Right atrium auricular region (tissue), 2 donors: Measurements from ENCODE around the gene RAP1GAP. TPM values are rescaled to one million over a fixed set of nuclear protein-coding genes. Genes with fewer than 3 reads are reported as not detected.
A peak's percentile ranks its signal among the peaks of the same experiment; 100 is the strongest.
"Not testable (repeated sequence)": the region's sequence is repeated elsewhere in the genome, so short reads cannot be mapped to it uniquely, and the experiment has no call there.

ENCODE experiments used
- DNase-seq: peaks from one replicate; pipeline ENCODE4 v3.0.0-alpha.2; 2019; ENCODE audit warnings: low spot score
- H3K27ac ChIP-seq, 2 donors: fragments of 200-600 bp; sonication (generic); 1 replicate in 1 of 2; 2 replicates in 1 of 2; pipeline ENCODE4 v1.5.1; 2016 to 2019
- H3K27me3 ChIP-seq, 2 donors: fragments of 200-600 bp; sonication (generic); one replicate each; pipeline versions ENCODE4 v1.5.1 to v1.6.0; 2017 to 2019
- H3K36me3 ChIP-seq: fragments of 200-600 bp; sonication (generic); one replicate; pipeline ENCODE4 v1.5.1; 2016
- H3K4me1 ChIP-seq, 2 donors: fragments of 200-600 bp; sonication (generic); one replicate each; pipeline versions ENCODE4 v1.5.1 to v1.6.0; 2017 to 2019
- H3K4me3 ChIP-seq, 2 donors: fragments of 200-600 bp; sonication (generic); 1 replicate in 1 of 2; 2 replicates in 1 of 2; pipeline ENCODE4 v1.5.1; 2017 to 2019; ENCODE audit warnings: mild to moderate bottlenecking in 1 of 2, moderate library complexity in 1 of 2
- H3K9me3 ChIP-seq, 2 donors: fragments of 200-600 bp; sonication (generic); one replicate each; pipeline ENCODE4 v1.5.1; 2019
- CTCF ChIP-seq, 2 donors: fragments of 200-600 bp; sonication (generic); IDR thresholded peaks; one replicate each; pipeline ENCODE4 v1.5.1; 2019; ENCODE audit warnings: antibody characterized with exemption in 2 of 2
- total RNA-seq, 2 donors: library from RNA; depleted of rRNA; stranded (reverse); fragments of >200 nt; gene quantifications; one replicate each; pipeline ENCODE4 v1.1.0, GENCODE V29; 2016

Gene RAP1GAP
- total RNA-seq, 2 donors from 2014 or later: 4.0 to 8.4 TPM

- peaks cover 19% of the 10 kb centered on the region for H3K36me3 ChIP-seq
- TF ChIP-seq CTCF (IDR thresholded peaks at IDR 0.05): no peak
- no peak overlapping the region for H3K27ac ChIP-seq
- no peaks in the 10 kb centered on the region for H3K27me3 ChIP-seq
- H3K9me3 ChIP-seq: no peaks in the 10 kb centered on the region
- peaks cover 0 to 31% of the 10 kb centered on the region in 2 donors for H3K4me1 ChIP-seq
- no peak overlapping the region for H3K4me3 ChIP-seq
- DNase-seq: no peak
Observed at GRCh38 chr1:21674957-21675356, 5.8 kb upstream of the RAP1GAP start.

DNA sequence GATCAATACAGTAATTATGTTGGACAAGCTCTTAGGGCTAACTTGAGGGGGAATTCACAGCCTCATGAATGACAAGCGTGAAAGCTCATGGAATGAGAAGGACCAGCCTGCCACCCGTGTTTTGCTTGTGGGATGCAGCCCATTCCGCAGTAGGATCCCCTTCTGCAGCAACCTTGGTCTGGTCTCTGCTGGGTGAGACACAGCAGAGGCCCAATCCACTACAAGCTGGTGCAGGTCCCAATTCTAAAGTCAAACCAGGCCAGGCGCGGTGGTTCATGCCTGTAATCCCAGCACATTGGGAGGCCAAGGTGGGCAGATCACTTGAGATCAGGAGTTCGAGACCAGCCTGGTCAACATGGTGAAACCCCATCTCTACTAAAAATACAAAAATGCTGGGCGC, 4.7 kb upstream of the RAP1GAP start:
- H3K27me3 ChIP-seq, H3K4me3 ChIP-seq, H3K9me3 ChIP-seq: not testable (repeated sequence)
- DNase-seq: peak; percentile 56
- peaks cover 15% of the 10 kb centered on the region for H3K36me3 ChIP-seq
- H3K27ac ChIP-seq: peak overlapping the region in 1 of 2 donors; percentile 19
- peaks cover 0 to 42% of the 10 kb centered on the region in 2 donors for H3K4me1 ChIP-seq

- peak overlapping the region; percentile 19 to 28 for H3K27ac ChIP-seq
- H3K27me3 ChIP-seq: no peaks in the 10 kb centered on the region
- peaks cover 0 to 47% of the 10 kb centered on the region in 2 donors for H3K4me1 ChIP-seq
- no peak for TF ChIP-seq CTCF (IDR thresholded peaks at IDR 0.05)
- DNase-seq: peak; percentile 77
- H3K9me3 ChIP-seq: no peaks in the 10 kb centered on the region
- no peak overlapping the region for H3K4me3 ChIP-seq
- peaks cover 9% of the 10 kb centered on the region for H3K36me3 ChIP-seq
Observed at GRCh38 chr1:21673277-21673780, 4.2 kb upstream of the RAP1GAP start.

- H3K9me3 ChIP-seq: no peaks in the 10 kb centered on the region
- no peak overlapping the region for H3K4me3 ChIP-seq
- peak overlapping the region; percentile 19 to 28 for H3K27ac ChIP-seq
- H3K27me3 ChIP-seq: peaks cover 0 to 3% of the 10 kb centered on the region in 2 donors
- peaks cover 0 to 50% of the 10 kb centered on the region in 2 donors for H3K4me1 ChIP-seq
- no peak for DNase-seq
- no peak for TF ChIP-seq CTCF (IDR thresholded peaks at IDR 0.05)
- H3K36me3 ChIP-seq: peaks cover 3% of the 10 kb centered on the region
Observed at GRCh38 chr1:21672478-21673276, 3.5 kb upstream of the RAP1GAP start.

DNA sequence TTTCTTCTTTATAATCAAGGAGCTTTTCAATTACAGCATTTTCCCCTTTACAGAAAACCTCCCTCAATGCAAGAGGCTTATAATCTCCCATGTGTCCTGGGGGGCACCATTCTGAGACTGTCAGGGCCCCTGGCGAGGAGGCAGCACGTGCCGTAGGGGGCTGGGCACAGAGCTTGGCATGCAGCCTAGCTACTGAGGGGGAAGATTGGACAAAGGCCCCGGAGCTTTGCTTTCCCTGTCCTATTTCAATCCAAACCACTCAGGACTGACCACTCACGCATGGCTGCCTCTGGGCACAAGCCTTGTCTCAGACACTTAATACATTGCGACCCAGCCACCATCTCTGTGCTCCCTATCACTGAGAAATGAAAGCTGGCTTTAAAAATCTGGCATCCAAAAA, 2.8 kb upstream of the RAP1GAP start:
- Histone ChIP-seq H3K9me3 (no peaks in the 10 kb centered on the region), H3K4me3 (no peak overlapping the region), H3K4me1 (peaks cover 0 to 56% of the 10 kb centered on the region in 2 donors), H3K27ac (no peak overlapping the region), H3K36me3 (no peaks in the 10 kb centered on the region), H3K27me3 (peaks cover 0 to 3% of the 10 kb centered on the region in 2 donors)
- no peak for DNase-seq
- no peak for TF ChIP-seq CTCF (IDR thresholded peaks at IDR 0.05)

GRCh38 chr1:21670956-21671902, 2.1 kb upstream of the RAP1GAP start:
- H3K4me1 ChIP-seq: peaks cover 0 to 62% of the 10 kb centered on the region in 2 donors
- DNase-seq: no peak

More at GRCh38 chr1:21670956-21671902, 2.1 kb upstream of the RAP1GAP start:
- Histone ChIP-seq H3K36me3 (no peaks in the 10 kb centered on the region), H3K9me3 (no peaks in the 10 kb centered on the region), H3K27ac (no peak overlapping the region), H3K4me3 (no peak overlapping the region), H3K27me3 (peaks cover 0 to 3% of the 10 kb centered on the region in 2 donors)
- TF ChIP-seq CTCF (IDR thresholded peaks at IDR 0.05): no peak
